Right atrium auricular region (tissue), 2 donors: ENCODE measurements around the gene PANK2. TPM values are rescaled to one million over a fixed set of nuclear protein-coding genes. Genes with fewer than 3 reads are reported as not detected.
"Not testable (repeated sequence)": the region's sequence is repeated elsewhere in the genome, so short reads cannot be mapped to it uniquely, and the experiment has no call there.

Source experiments
- DNase-seq: peaks from one replicate; pipeline ENCODE4 v3.0.0-alpha.2; 2019; ENCODE audit warnings: low spot score
- H3K27ac ChIP-seq, 2 donors: fragments of 200-600 bp; sonication (generic); 1 replicate in 1 of 2; 2 replicates in 1 of 2; pipeline ENCODE4 v1.5.1; 2016 to 2019
- H3K27me3 ChIP-seq, 2 donors: fragments of 200-600 bp; sonication (generic); one replicate each; pipeline versions ENCODE4 v1.5.1 to v1.6.0; 2017 to 2019
- H3K36me3 ChIP-seq: fragments of 200-600 bp; sonication (generic); one replicate; pipeline ENCODE4 v1.5.1; 2016
- H3K4me1 ChIP-seq, 2 donors: fragments of 200-600 bp; sonication (generic); one replicate each; pipeline versions ENCODE4 v1.5.1 to v1.6.0; 2017 to 2019
- H3K4me3 ChIP-seq, 2 donors: fragments of 200-600 bp; sonication (generic); 1 replicate in 1 of 2; 2 replicates in 1 of 2; pipeline ENCODE4 v1.5.1; 2017 to 2019; ENCODE audit warnings: mild to moderate bottlenecking in 1 of 2, moderate library complexity in 1 of 2
- H3K9me3 ChIP-seq, 2 donors: fragments of 200-600 bp; sonication (generic); one replicate each; pipeline ENCODE4 v1.5.1; 2019
- total RNA-seq, 2 donors: library from RNA; depleted of rRNA; stranded (reverse); fragments of >200 nt; gene quantifications; one replicate each; pipeline ENCODE4 v1.1.0, GENCODE V29; 2016
- TF ChIP-seq, protein P1 (sequence below), 2 donors: fragments of 200-600 bp; sonication (generic); IDR thresholded peaks; one replicate each; pipeline ENCODE4 v1.5.1; 2019; ENCODE audit warnings: antibody characterized with exemption in 2 of 2

The PANK2 gene
- total RNA-seq, result 10 to 100 TPM; 15.5 to 19.5 TPM

DNA sequence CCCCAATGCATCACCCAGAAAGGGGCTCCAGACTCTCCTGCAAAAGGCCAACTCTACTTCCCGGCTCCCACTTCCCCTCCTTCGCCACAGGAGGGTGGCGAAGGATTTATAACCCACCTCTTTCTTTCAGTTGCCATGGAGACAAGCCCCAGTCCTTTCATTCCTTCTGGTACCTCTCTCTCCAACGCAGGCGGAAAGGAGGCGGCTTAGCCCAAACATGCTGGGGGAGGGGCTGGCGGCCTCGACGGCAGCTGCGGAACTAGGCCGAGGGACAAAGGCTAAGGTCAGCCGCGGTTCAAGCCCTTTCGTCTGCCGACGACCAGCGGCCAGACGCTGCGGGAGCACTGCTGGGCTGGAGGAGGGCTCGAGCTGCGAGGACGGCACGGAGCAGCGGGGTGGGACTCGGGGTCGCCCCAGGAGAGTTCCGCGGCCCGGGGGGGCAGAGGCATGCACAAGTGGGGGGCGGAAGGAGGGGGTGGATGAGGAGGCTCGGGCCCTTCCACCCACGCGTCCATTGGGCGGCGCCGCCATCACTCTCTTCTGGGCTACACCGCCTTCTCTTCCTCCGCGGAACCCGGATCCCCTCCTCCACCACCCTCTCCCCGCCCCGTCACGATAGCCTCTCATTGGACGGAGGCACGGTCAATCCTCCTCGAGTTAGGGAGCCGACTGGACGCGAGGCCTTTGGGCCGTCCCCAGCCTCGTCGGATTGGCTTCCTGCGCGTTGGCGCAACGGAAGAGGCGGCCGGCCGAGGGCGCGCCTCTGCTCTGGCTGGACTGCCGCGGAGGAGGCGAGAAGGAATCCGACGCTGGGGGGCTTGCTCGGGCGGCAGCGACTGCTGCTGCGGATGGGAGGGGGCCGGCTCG, at the start of gene PANK2:
Gene PANK2, plus strand, starts transcription at position 766 of the 867 bp plus-strand sequence.
- Histone ChIP-seq H3K27me3 (no peaks in the 10 kb centered on the region), H3K27ac (peak within 1 kb of the TSS; percentile 95 to 99), H3K4me3 (peak within 1 kb of the TSS; percentile 93 to 98), H3K4me1 (peaks cover 0 to 45% of the 10 kb centered on the region in 2 donors), H3K36me3 (no peaks in the 10 kb centered on the region), H3K9me3 (no peaks in the 10 kb centered on the region)
- peak; percentile 99 for DNase-seq
- TF ChIP-seq, protein P1, sequence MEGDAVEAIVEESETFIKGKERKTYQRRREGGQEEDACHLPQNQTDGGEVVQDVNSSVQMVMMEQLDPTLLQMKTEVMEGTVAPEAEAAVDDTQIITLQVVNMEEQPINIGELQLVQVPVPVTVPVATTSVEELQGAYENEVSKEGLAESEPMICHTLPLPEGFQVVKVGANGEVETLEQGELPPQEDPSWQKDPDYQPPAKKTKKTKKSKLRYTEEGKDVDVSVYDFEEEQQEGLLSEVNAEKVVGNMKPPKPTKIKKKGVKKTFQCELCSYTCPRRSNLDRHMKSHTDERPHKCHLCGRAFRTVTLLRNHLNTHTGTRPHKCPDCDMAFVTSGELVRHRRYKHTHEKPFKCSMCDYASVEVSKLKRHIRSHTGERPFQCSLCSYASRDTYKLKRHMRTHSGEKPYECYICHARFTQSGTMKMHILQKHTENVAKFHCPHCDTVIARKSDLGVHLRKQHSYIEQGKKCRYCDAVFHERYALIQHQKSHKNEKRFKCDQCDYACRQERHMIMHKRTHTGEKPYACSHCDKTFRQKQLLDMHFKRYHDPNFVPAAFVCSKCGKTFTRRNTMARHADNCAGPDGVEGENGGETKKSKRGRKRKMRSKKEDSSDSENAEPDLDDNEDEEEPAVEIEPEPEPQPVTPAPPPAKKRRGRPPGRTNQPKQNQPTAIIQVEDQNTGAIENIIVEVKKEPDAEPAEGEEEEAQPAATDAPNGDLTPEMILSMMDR (IDR thresholded peaks at IDR 0.05), result peak in 1 of 2 donors; percentile 62

DNA sequence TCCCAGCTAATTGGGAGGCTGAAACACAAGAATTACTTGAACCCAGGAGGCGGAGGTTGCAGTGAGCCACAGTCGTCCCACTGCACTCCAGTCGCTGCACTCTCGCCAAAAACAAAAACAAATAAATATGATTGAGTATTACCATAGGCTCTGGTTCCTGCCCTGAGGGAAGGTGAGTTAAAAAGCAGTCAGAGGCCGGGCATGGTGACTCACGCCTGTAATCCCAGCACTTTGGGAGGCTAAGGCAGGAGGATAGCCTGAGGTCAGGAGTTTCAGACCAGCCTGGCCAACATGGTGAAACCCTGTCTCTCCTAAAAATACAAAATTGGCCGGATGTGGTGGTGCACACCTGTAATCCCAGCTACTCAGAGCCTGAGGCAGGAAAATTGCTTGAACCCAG, 49.0 kb upstream of the PANK2 start:
- not testable (repeated sequence) for H3K4me3 ChIP-seq, H3K36me3 ChIP-seq, H3K9me3 ChIP-seq, DNase-seq, H3K4me1 ChIP-seq, H3K27me3 ChIP-seq, H3K27ac ChIP-seq

DNA sequence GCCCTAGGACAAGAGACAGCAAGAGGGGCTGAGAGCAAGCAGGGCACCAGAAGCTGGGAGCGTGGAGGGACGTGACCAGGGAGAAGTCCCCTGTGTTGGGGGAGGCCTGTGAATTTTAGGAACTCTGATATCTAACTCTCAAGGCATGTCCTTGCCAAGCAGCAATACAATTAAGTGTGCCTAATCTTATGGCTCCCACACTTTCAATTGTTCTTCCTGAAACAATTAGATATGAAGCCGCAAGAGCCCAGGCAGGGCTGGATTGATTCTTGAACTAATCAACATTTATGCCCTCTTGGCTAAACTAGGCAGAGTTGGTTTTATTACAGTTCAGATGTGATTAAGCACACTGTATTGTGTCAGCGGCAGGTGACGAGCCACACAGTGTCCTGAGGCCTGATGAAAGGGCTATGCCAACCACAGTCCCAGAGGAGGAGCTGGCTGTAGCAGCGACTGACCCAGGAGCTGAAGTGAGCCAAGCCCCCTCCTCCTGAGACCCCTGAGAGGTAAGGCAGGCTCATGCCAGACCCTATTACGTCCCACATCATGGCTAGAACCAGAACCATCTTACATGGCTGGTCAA, 46.7 kb upstream of the PANK2 start:
- Histone ChIP-seq H3K27me3 (no peaks in the 10 kb centered on the region), H3K4me3 (no peak overlapping the region), H3K27ac (no peak overlapping the region), H3K4me1 (peaks cover 0 to 13% of the 10 kb centered on the region in 2 donors), H3K9me3 (no peaks in the 10 kb centered on the region), H3K36me3 (no peaks in the 10 kb centered on the region)
- DNase-seq, result no peak
- TF ChIP-seq, protein P1 (IDR thresholded peaks at IDR 0.05), result no peak

DNA sequence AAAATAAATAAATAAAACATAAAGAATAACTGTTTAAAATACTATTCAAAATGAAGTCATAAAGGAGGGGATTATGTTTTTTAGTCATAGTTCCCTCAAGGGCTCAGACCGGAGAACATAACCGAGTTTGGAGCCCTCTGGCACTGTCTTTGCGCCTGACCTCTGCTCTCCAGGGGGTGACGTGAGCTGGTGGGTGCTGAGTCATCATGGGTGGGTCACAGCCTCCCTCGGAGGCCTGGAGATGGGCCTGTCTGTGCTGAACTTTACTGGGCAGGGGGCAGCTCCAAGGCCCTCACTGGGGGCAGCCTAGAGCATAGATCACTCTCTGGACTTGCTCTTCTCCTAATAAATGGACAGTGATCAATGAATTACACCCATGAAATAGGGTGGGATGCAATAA, 45.7 kb upstream of the PANK2 start:
- H3K27ac ChIP-seq, result no peak overlapping the region
- H3K4me1 ChIP-seq, result peaks cover 0 to 22% of the 10 kb centered on the region in 2 donors
- no peaks in the 10 kb centered on the region for H3K36me3 ChIP-seq
- no peaks in the 10 kb centered on the region for H3K27me3 ChIP-seq
- TF ChIP-seq, protein P1 (IDR thresholded peaks at IDR 0.05), result no peak
- no peak overlapping the region for H3K4me3 ChIP-seq
- no peaks in the 10 kb centered on the region for H3K9me3 ChIP-seq
- no peak for DNase-seq

DNA sequence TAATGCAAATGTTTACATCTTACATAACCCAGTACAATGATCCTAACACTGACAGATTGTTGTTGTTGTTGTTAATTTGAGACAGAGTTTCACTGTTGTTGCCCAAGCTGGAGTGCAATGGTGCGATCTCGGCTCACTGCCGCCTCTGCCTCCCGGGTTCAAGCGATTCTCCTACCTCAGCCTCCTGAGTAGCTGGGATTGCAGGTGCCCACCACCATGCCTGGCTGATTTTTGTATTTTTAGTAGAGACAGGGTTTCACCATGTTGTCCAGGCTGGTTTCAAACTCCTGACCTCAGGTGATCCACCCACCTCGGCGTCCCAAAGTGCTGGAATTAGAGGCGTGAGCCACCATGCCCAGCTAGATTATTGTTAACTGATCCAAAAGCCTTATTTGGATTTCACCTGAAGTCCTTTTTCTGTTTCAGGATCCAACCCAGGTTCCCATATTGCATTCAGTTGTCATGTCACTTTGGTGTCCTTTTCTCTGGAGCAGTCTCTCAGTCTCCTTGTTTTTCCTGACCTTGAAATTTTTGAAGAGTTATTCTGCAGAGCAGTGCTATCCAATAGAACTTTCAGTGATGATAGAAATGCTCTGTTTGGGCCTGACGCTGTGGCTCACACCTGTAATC, 45.1 kb upstream of the PANK2 start:
- not testable (repeated sequence) for H3K9me3 ChIP-seq

DNA sequence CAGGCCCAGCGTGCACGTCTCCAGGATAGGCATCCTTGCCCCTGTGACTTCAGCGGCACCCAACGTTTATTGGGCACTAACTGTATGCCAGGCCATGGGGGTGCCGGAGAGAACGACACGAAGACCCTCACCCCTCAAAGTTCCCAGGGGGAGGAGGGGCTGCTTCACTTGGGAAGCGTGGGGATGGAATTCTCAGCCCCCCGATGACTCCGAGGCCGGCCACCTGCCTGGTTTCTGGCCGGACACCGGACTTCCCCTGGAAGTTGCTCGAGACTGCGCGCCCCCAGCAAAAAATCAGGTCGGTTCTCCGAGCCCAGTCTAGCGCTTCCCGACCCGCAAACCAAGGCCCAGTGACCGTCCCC, 42.8 kb upstream of the PANK2 start:
- peak overlapping the region; percentile 94 to 96 for H3K27ac ChIP-seq
- no peaks in the 10 kb centered on the region for H3K27me3 ChIP-seq
- H3K4me1 ChIP-seq, result peaks cover 0 to 25% of the 10 kb centered on the region in 2 donors
- no peak for DNase-seq
- H3K4me3 ChIP-seq, result peak overlapping the region; percentile 95 to 98
- no peaks in the 10 kb centered on the region for H3K36me3 ChIP-seq
- TF ChIP-seq, protein P1 (IDR thresholded peaks at IDR 0.05), result no peak
- H3K9me3 ChIP-seq, result no peaks in the 10 kb centered on the region

More for the DNA sequence above, 45.1 kb upstream of the PANK2 start:
- peaks cover 0 to 25% of the 10 kb centered on the region in 2 donors for H3K4me1 ChIP-seq
- not testable (repeated sequence) for DNase-seq, H3K27ac ChIP-seq, H3K4me3 ChIP-seq, H3K27me3 ChIP-seq, H3K36me3 ChIP-seq
